Colonic mucosa (tissue), 4 donors: ENCODE data around the gene SIGLEC9. TPM values are rescaled to one million over a fixed set of nuclear protein-coding genes. Genes with fewer than 3 reads are reported as not detected.

Experiments used
- DNase-seq: peaks from one replicate; pipeline ENCODE4 v3.0.0-alpha.2; 2020
- H3K27ac ChIP-seq: fragments of 200-600 bp; one replicate; pipeline ENCODE4 v1.8.0; 2021
- H3K27me3 ChIP-seq: fragments of 200-600 bp; one replicate; pipeline ENCODE4 v1.8.0; 2021
- H3K36me3 ChIP-seq: fragments of 200-600 bp; one replicate; pipeline ENCODE4 v1.8.0; 2021
- H3K4me1 ChIP-seq: fragments of 200-600 bp; one replicate; pipeline ENCODE4 v1.8.0; 2021; ENCODE audit warnings: mild to moderate bottlenecking
- H3K4me3 ChIP-seq: fragments of 200-600 bp; one replicate; pipeline ENCODE4 v1.8.0; 2021
- H3K9ac ChIP-seq, 2 donors: one replicate each; pipeline ENCODE4 v1.7.0; 2013; ENCODE audit warnings: control low read depth in 2 of 2, low read depth in 2 of 2, low read length in 2 of 2
- H3K9me3 ChIP-seq: fragments of 200-600 bp; one replicate; pipeline ENCODE4 v1.8.0; 2021
- intact Hi-C: fragments of 100-400 bp; cut with DNase I; formaldehyde crosslinking; loops from one replicate; pipeline ENCODE4 v1.14.1; 2022
- total RNA-seq, 2 donors: library from RNA; stranded (reverse); fragmentation: NEBNext Ultra II Directional in 1 of 2; extraction: Animal tissue kit (Norgen Biotek cat#: 25700) in 1 of 2; gene quantifications; one replicate each; pipeline ENCODE4 v1.2.1, GENCODE V29; 2021
- TF ChIP-seq, protein P1 (sequence below): fragments of 200-600 bp; IDR thresholded peaks from one replicate; pipeline ENCODE4 v1.8.0; 2022; ENCODE audit warnings: antibody characterized with exemption, mild to moderate bottlenecking
- donor health status: healthy.
- donor health status: DM: no; HTN: no; CAD: no.
- donor health status: DM: no; HTN: no; CAD: no.

Gene SIGLEC9
- total RNA-seq, 2 donors from 2014 or later = 0.86 to 1.7 TPM

DNA sequence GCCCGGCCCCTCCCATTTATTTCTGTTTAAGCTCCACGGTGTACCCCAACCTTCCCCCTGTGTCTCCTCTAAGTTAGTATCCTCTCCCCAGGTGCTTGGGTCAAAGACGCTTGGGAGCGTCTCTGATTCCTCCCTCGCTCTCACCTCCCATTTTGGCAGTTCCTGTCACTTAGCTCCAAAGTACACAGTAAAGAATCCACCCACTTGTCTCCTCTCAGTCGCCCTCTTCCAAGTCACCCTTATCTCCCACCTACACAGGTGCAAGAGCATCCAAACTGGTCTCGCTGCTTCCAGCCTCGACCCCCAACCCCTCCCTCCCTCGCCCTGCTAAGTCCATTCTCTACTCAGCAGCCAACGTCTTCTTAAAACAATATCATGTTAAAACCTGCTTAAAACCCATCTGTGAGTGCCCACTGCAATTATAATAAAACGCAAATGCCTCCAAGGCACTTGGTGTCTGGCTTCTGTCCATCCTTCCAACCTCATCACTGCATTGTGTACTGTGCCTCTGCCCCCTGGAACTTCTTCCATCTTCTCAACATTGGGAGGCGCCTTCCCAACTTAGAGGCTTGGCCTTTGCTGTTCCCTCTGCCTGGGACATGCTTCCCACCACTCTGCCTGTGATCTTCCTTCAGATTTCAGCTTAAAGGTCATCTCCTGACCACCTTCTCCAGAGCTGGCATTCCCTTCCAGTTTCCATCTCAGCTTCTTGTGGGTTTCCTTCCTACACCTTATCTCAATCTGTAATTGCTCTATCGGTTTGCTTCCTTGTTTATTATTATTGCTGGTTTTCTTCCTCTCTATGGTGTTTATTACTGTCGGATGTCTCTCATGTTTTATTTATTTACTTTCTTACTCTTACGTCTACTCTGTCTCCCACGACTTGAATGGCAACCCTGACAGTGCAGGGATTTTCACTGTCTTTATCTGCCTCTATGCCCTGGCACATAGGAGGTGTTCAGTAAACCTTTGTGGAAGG lies 32.5 kb upstream of the SIGLEC9 start:
- Histone ChIP-seq H3K4me1 (no peaks in the 10 kb centered on the region), H3K9me3 (no peaks in the 10 kb centered on the region), H3K36me3 (no peaks in the 10 kb centered on the region), H3K27ac (no peak overlapping the region), H3K27me3 (no peaks in the 10 kb centered on the region), H3K9ac (no peak overlapping the region), H3K4me3 (no peak overlapping the region)
- no peak for DNase-seq
- intact Hi-C loops = loop anchor here (5.0 kb wide), 1 partner anchor 70 kb away; no protein-coding TSS in a partner anchor
- TF ChIP-seq, protein P1, sequence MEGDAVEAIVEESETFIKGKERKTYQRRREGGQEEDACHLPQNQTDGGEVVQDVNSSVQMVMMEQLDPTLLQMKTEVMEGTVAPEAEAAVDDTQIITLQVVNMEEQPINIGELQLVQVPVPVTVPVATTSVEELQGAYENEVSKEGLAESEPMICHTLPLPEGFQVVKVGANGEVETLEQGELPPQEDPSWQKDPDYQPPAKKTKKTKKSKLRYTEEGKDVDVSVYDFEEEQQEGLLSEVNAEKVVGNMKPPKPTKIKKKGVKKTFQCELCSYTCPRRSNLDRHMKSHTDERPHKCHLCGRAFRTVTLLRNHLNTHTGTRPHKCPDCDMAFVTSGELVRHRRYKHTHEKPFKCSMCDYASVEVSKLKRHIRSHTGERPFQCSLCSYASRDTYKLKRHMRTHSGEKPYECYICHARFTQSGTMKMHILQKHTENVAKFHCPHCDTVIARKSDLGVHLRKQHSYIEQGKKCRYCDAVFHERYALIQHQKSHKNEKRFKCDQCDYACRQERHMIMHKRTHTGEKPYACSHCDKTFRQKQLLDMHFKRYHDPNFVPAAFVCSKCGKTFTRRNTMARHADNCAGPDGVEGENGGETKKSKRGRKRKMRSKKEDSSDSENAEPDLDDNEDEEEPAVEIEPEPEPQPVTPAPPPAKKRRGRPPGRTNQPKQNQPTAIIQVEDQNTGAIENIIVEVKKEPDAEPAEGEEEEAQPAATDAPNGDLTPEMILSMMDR = no peak

DNA sequence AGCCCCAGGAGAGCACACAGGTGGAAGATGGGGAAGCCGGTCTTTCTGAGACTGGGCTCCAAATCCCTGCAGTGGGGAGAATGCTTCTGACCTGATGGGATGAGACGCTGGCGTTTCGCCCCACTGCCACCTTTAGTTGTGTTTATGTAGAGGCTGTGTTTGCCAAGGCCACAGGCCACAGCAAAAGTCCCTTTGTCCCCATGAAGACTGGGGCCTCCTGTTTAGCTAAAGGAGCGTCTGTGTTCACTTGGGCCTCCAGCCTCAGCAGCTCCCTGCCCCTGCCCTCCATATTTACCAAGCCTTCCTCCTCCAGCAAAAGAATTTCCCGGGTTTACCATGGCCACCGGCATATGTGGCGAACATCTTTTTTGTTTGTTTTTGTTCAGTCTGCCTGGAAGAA lies 31.6 kb upstream of the SIGLEC9 start:
- intact Hi-C loops = loop anchor here (5.0 kb wide), 1 partner anchor 71 kb away; no protein-coding TSS in a partner anchor
- no peak for DNase-seq
- no peak overlapping the region for H3K9ac ChIP-seq
- H3K9me3 ChIP-seq = no peaks in the 10 kb centered on the region
- no peak overlapping the region for H3K4me3 ChIP-seq
- no peaks in the 10 kb centered on the region for H3K4me1 ChIP-seq
- H3K36me3 ChIP-seq = no peaks in the 10 kb centered on the region
- no peak overlapping the region for H3K27ac ChIP-seq
- H3K27me3 ChIP-seq = no peaks in the 10 kb centered on the region
- TF ChIP-seq, protein P1 = no peak

DNA sequence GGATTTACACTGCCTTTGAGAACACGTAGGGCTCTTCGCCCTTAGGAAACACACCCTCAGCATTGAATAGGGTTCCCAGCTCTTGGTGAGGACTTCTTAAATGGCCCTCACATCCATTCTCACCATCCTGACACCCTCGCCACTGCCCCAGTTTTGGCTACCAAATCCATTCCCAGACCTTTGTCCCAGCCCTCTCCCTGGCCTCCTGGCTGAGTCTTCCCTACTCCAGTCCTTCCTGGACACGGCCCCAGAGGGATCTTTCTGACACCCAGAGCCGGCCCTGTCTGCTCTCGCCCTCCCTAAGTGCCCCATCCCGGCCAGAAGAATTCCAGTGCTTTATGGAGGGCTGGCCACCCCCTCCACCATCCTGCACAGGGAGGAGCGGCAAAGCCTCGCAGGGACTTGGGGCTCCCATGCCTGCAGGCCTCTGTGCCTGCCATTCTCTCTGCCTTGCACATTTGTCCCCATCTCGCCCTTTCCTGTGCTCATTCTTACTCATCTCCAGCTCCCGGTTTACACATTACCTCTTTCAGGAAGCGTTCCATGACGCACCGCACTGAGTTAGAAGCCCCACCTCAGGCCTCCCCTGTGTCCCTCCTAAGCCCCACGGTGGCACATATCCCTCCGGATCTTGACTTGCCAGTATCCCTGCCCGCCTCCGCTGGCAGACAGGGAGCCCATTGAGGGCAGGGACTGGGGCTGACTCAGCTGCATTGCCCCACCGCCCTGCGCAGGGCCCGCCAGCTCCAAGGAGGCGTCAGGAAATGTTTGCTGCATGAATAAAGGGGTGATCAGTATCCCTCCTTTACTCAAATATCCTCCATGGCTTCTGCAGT lies 31.0 kb upstream of the SIGLEC9 start:
- no peaks in the 10 kb centered on the region for H3K4me1 ChIP-seq
- no peak overlapping the region for H3K4me3 ChIP-seq
- intact Hi-C loops = loop anchor here (5.0 kb wide), 1 partner anchor 71 kb away; no protein-coding TSS in a partner anchor
- no peak overlapping the region for H3K9ac ChIP-seq
- no peaks in the 10 kb centered on the region for H3K27me3 ChIP-seq
- H3K27ac ChIP-seq = no peak overlapping the region
- no peaks in the 10 kb centered on the region for H3K9me3 ChIP-seq
- H3K36me3 ChIP-seq = no peaks in the 10 kb centered on the region
- TF ChIP-seq, protein P1 = no peak
- DNase-seq = no peak

DNA sequence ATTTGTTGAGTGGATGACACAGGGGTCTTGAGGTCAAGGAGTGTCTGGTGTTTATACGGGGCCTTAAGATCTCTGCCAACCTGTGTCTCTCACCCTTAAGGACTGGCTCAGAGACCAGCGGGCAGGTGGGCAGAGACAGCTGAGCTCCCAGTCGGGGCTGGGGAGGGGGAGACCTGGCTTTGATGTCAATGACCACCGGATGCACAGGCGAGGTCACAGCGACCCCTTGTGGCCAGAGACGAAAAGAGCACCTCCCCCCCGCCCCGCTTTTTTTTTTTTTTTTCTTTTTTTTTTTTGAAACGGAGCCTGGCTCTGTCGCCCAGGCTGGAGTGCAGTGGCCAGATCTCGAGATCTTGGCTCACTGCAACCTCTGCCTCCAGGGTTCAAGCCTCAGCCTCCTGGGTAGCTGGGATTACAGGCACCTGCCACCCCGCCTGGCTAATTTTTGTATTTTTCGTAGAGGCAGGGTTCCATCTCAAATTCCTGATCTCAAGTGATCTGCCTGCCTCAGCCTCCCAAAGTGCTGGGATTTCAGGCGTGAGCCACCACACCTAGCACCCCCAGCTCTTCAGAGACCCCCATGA lies 29.9 kb upstream of the SIGLEC9 start:
- TF ChIP-seq, protein P1 = peak; percentile 48
- Histone ChIP-seq H3K27ac (no peak overlapping the region), H3K27me3 (no peaks in the 10 kb centered on the region), H3K4me1 (no peaks in the 10 kb centered on the region), H3K9ac (no peak overlapping the region), H3K4me3 (no peak overlapping the region), H3K36me3 (no peaks in the 10 kb centered on the region), H3K9me3 (no peaks in the 10 kb centered on the region)
- intact Hi-C loops = loop anchor here (5.0 kb wide), 2 partner anchors 72 to 162 kb away; no protein-coding TSS in a partner anchor
- no peak for DNase-seq
